NCI-H2171 (cell line): ENCODE results near the gene RPS6KA5.
A peak's percentile ranks its signal among the peaks of the same experiment; 100 is the strongest.
"Not testable (repeated sequence)": the region's sequence is repeated elsewhere in the genome, so short reads cannot be mapped to it uniquely, and the experiment has no call there.

Source experiments
- DNase-seq: peaks from one replicate; lab custom pipeline; 2025; lab: John Stamatoyannopoulos, UW

Gene RPS6KA5

DNA sequence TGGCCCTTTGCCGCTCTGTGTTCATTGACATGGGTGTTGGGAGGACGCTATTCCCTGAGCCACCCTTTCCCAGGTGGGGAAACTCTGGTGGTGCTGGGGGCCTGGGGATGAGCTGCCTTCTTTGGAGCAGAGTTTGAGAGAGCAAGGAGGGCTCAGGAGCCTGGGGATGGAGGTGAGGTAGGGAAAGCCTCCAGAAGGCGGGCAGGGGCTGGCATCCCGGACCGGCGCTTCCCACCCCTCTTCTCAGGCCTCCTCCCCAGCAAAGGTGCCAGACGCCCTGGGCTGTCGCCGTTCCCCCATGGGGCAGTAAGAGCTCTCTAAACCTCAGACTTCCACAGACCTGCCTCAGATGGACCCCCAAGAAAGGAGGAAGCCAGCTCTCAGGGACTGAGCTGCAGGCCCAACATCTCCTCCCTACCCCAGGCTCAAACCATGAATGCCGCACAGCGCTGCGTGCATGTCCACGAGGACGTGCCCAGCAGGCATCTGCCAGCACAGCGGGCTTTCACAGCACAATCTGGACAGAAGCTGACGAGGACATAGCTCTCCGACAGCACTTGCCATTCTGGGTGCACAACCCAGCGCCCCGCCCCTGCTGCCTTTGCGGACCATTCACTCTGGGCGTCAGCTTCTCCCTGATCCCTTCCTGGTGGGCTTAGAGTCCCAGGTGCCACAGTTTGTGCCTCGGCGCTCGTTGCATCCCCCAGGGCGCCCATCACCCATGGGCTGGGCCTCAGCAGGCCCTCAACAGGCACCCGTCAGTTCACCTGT lies 229.3 kb downstream of the RPS6KA5 start:
- DNase-seq, result no peak

DNA sequence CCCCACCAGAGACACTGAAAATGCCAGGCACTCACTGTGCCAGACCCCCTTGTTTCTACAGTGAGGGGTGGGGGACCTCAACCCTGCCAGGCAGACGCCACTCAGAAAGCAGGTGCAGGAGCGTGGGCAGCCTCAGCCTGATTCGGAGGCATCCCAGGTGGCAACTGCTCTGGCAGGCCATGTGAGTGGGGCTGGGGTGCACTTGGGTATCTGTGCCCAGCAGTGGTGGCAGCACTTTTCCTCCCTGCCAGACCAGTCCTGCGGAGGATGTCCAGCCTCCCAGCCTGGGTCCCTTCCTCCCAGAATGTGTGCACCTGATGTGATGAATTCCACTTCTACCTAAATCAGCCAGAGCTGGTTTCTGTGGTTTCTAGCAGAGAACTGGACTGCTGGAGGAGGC lies 230.8 kb downstream of the RPS6KA5 start:
- DNase-seq, result no peak

DNA sequence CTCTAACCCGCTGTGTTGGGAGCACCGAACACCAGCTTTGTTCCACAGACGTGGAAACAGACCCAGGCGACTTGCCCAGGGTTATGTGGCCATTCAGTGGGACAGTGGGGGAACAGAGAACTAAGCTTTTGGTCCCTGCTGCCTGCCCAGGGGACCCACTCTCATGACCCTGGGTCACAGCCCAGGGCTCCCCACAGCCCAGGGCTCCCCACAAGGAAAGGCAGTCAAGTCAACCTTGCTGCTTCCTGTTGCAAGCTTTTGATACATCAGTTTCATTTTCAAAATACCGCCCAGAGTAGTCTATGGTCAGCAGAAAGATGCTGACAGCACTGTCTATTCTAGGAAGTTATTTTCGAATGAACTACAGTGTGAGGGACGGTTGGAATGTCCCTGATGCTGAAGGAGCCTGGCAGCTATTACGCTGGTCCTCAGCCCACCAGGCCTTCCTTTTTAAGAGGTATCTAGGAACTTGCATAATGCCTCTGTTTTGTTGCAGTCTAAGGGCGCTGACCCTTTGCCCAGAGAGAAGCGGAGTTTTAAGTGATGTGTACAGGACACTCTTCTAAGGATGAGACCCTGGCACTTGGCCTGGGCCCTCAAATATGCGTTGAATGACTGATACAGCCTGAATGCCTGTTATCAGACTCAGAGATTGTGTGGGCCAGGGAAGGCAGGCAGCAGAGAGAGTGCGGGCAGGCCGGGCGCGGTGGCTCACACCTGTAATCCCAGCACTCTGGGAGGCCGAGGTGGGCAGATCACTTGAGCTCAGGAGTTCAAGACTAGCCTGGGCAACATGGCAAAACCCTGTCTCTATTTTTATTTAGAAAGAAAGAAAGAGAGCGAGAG lies 231.6 kb downstream of the RPS6KA5 start:
- DNase-seq, result no peak

DNA sequence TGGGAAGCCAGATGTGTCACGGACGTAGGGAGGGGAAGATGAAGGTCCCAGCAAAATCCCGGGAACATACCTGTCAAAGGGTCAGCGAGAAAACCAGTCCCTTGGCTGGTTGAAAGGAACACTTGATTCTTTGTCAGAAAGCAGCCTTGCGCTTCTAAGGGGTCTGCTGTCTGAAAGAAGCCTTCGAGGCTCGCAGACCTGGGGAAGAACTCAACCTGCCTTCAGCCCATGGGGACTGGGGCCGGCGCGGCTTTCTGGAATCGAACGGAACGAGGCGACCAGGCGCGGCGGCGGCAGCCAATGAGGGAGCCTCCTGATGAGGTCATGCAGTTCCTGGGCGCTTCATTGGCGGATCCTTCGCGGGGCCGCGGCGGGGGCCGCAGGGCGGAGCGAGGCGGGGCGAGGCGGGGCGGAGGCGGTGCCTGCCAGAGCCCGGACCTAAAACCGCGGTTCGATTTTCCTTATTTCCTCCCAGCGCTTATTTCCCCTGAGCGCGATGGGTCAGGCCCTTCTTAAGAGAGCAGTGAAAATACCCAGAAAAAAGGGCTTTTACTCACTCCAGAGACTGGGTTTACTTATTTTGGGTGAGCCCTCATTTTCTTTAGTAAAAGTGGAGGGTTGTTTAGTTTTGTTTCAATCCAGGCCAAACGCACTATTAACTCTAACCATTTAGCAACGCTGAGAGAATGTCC lies 232.4 kb downstream of the RPS6KA5 start:
- DNase-seq, result peak; percentile 91

DNA sequence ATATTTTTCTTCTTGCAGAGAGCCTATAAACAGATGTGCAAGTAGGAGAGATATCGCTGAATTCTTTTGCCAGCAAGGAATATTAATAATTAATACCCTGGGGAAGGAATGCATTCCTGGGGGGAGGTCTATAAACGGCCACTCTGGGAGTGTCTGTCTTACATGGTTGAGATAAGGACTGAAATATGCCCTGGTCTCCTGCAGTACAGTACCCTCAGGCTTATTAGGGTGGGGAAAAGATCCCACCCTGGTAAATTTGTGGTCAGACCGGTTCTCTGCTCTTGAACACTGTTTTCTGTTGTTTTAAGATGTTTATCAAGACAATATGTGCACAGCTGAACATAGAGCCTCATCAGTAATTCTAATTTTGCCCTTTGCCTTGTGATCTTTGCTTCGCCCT lies 236.9 kb downstream of the RPS6KA5 start:
- not testable (repeated sequence) for DNase-seq

DNA sequence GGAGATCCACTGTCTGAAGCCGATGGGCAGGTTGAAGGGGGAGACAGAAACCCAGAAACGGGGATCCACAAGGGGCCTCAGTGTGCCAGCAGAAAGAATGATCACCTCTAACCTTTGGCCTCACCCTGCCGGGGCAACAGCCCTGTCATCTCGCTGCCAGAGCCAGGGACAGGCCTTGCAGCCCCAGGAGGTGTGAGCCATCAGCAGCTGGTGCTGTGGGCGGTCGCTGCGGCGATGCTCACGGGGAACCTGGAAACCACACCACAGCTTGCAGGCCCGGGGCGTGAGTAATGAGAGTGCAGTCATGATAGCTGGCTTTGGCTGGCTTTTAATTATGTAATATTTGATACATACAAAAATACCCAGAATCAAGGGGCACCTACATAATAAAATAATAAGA lies 239.5 kb downstream of the RPS6KA5 start:
- DNase-seq, result peak; percentile 79

DNA sequence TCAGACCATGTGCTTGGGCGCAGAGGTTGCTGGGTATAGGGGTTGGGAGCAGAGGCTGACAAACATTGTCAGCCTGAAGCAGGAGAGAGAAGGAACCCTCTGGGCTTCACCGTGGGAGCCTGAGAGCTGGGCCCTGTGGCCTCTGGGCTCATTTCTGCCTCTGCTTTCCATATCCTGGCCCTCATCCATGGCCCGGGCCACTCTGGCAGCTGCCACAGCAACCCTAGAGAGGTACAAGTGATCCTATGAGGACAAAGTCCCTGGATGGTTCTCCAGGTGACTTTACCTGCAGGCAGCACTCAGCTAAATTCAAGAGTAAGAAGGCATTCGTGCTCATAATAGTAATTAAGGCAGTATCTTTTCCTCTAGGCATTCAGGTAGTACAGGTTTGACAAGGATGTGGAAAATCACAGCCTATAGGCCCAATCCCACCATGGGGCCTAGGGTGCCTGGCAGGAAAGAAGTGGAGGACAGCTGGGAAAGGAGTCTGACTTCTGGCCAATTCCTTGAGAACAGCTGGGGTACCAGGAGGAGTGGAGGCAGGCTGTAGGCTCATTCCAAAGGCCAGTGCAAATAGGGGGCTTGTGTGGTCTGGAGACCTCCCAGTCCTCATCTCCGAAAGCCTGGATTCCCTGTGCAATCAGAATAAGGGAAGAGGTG lies 240.6 kb downstream of the RPS6KA5 start:
- DNase-seq, result no peak

DNA sequence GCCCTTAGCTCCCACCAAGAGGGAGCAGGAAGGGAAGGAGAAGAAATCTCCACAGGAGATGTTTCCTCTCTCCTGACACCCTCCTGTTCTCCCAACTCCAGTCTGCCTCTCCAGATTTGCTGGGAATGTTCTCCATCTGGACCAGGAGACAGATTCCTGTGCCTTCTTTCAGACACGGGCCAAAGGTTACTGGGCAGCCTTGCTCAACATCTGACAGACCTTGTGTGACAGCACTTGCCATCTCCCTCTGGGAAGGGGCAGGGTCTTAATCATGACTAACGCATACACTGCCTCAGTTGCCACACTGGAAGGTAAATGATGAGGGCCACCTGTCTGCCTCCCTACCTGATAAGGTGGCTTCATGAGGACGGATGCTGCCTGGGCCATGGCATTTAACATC lies 241.7 kb downstream of the RPS6KA5 start:
- DNase-seq, result no peak

DNA sequence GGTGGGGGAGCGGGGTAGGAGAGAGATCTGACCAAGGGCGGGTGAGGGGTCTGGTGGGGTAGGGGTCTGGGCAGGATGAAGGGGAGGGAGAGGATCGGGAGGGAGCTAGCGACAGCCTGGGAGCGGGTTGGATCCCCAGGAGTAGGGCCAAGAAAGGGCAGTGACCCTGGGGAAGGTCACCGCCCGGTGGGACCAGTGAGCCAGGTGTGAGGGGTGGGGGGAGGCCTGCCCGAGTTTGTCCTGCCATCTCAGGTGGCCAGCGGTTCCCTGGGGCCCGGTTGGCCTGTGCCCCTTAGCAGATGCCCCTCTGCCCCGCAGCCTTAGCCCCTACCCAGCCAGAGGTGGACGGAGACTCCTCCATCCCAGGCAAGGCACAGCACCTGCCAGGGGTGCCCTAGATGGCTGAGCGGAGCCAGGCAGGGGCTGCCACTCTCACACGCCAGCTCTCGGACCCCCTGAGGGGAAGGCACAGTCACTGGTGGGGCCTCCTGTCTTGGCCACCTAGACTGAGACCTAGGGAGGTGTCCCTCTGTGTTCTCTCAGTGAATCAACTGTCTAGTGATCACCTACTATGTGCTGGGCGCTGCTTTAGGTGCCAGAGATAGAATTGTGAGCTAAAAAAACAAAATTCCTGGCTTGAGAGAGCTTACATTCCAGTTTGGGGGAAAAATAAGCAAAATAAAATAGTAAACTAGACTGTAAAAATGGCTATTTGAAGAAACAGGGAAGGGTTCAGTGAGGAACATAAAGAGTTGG lies 243.6 kb downstream of the RPS6KA5 start:
- DNase-seq, result no peak

DNA sequence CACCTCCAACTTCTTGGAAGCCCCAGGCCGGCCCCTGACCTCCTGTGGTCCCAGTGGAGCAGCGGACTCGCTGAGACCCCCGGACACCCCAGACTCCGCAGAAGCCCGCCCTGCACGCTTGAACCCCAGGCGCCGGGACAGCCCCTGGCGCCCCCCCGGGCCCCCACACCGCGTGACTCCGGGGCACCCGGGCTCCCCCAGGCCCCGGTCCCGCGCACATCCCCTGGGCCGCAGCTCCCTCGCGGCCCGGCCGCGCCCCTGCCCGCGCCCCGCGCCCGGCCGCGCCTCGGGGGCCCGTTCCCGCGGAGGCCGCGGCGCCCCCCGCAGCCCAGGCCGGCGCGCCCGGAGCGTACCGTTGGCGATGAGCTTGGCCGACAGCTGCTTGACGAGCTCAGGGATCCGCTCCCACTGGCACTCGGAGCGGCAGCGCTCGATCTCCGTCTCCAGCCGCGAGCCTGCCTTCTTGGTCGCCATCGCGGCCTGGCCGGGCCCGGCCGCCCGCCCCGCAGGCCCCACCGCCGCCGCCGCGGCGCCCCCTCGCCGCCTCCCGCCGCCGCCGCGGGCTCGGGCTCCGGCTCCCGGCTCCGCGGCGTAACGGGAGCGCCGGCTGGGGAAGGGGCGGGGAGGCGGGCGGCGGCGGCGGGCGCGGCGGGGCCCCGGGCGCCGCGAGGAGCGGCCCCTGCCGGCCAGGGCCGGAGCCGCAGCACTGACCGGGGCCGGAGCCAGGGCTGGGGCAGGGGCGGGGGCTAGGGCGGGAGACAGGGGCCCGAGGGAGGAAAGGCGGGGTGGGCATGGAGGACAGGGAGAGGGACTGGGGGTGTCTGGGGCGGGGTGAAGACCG lies 244.4 kb downstream of the RPS6KA5 start, which contains the start of gene TTC7B:
TTC7B (minus strand) TSS at position 609 of the 841 bp plus-strand sequence; CDS start at position 474, 135 bp downstream.
- peak; percentile 68 for DNase-seq

DNA sequence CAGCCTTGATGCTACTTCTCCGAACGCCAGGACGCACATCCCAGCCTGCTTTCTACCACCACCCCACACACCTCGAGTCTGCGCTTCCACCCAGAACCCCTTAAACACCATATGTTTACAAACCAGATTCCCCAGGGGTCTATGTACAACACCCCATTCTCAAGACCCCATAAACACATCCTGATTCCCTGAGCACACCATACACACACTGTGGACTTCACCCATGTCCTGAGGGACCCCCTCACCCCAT lies 244.9 kb downstream of the RPS6KA5 start:
- no peak for DNase-seq

DNA sequence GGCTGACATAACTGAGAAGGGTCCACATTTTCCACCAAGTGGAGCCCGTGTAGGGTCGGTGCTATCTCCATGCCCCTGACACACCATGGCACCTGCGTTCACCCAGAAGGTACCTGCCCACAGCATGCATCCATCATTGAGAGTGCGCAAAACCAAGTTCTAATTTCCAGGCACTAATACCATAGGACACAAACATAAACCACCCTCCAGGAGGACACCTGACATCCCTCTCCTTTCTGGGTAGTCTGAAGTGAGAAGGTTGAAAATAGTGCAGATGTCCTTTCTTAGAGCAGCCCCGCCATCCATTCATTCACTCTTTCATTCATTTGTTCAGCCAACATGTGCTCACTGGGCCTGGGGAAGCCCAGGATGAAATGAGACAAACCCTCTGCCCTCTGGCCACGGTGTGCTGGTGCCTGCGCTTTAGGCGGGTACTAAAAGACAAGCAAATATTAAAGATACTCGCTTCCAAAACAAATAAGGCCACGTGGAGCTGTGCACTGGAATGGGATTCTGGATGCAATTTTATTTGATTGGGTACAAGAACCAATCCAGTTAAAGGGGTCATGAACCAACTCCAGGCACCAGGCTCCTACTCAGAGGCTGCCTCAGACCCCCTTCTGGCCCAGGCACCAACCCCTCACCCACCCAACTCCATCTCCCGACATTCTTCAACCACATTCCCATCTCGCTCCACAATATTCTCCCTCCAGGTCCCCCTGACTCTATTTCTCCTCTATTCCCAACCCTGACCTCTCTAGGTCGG lies 245.5 kb downstream of the RPS6KA5 start:
- no peak for DNase-seq

DNA sequence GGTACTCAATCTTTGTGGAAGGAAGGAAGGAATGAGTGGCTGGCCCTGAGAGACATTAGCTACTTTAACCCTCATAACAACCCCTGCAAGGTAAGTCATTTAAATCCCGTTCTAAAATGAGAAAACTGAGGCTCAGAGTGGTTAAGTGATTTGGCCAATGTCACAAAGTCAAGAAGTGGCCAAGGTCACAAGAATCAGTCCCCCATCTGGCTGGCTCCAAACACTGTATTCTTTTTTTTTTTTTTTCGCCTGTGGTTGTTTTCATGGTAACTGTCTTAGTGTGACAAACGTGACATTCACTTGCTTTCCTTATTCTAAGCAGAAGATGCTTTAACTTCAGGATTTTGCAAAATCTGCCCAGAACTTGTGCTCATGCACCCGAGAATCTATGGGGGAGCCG lies 247.0 kb downstream of the RPS6KA5 start:
- no peak for DNase-seq

DNA sequence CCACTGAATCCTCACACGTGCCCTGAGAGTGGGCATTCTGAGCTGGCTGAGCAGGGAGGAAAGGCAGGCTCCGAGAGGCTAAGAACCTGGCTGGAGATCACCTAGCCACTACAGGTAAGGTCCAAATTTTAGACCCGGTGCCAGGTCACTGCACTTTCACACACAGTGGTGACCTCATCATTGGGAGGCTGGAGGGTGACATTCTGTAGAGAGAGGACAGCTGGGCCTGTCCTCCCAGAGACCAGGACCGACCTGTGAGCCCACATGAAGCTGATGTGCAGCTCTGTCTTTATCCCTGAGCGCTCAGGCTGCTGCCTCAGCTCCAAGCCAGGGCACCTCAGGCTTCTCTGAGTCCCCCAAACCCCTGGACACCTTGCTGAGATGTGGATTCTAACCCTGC lies 248.3 kb downstream of the RPS6KA5 start:
- no peak for DNase-seq

DNA sequence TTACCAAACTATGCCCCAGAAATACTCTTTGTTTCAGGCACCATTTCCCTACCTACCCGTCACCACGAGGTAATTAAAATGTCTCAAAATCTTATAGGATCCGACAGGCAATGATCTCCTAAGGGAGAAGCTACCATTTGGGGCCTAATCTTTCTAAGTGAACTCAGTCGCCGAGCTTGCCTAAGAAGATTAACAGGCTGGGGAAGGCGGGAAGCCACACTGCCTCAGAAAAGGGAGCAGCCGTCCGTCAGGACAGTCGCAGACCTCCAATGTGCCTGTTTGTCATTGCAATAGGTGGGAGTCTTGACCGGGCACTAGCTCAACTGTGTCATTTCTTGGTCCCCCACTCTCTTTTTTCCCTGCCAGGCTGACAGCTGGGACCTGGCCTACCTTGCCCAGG lies 248.8 kb downstream of the RPS6KA5 start:
- DNase-seq, result no peak

DNA sequence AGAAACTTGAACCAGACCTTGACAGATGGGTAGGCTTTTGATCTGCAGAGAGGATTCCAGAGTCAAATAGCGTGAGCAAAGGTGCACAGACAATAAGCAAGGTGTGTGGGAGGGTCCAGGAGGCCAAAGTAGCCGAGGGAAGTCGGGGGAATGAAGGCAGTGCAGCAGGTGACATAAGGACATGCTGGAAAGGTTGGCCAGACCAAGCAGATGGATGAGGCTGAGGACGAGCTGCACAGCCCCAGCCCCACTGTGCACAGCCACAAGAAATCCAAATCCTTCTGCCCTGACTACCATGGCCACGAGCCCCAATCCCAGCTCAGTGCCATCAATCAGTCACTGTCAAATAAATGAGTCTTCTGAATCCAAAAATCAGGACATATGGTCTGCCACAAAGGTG lies 249.6 kb downstream of the RPS6KA5 start:
- DNase-seq, result peak; percentile 87

DNA sequence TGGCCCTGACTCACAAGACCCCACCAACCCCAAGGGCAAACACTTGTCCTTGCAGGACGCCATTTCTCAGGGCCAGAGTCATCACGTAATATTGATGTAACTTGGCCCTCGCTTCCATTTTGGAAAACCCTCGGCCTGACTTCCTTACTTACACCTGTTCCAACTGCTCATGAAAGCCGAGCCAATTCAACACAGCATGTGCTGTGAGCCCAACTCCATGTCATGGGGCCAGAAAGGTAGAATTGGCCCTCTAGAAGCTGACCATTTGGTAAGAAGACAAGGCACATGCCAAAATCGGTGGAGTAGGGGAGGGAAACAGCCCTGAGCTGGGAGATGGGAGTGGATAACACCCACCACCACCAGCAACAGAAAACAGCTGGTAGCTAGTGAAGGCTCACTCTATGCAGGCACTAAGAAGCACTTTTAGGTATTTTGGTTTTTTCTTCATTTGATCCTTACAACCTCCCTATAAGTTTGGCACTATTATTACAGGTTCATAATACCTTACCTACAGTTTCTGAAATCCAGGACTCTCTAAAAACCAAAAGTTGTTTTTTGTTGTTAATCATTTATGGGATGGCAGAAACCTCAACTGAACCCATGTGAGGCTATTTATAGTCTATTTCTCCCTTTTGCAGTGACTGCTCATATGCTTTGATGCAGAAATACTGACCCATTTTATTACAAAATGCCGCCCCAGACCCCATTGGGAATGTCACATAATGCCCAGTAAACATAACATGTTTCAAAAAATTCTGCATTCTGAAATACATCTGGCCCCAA lies 250.7 kb downstream of the RPS6KA5 start:
- DNase-seq, result no peak

DNA sequence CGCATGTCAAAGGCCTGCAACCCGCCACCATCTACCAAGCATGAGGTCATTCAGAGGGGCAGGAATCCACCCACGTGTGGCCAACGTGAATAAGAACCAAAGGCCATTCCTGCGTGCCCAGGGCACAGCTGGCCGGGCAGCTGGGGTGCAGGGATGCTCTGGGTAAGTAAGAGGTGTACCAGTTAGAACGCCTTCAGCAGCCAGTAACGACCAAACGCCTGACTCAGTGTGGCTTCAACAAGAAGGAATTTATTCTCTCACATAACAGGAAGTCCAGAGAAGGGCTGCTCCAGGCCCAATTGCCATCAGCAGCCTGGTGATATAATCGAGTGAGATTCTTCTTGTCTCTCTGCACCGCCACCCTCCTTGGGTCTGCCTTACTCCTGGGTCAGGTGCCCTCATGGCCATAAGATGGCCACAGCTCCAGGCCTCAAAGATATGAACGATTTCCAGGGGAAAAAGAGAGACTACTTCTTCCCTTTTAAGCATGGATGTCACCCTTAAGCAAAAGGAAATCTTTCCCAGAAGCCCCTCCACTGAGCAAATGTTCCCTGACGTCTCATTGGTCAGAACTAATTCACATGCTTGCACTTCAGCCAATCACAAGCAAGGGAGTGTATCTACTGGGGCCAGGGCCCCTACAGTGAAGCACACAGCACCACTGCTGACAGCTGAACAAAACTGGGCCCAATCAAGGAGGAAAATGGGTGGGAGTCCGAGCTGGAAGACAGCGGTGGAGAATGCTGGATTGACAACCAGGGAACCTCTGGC lies 251.5 kb downstream of the RPS6KA5 start:
- DNase-seq, result no peak
